Endothelial cell (in vitro differentiated cells): ENCODE measurements around the gene BORCS5. TPM values are rescaled to one million over a fixed set of nuclear protein-coding genes. Genes with fewer than 3 reads are reported as not detected.

ENCODE experiments used
- DNase-seq: peaks from one replicate; pipeline ENCODE4 v3.0.0; 2021; ENCODE audit warnings: low spot score
- H3K27ac Mint-ChIP-seq: one replicate; pipeline ENCODE4 v1.8.0; 2021; ENCODE audit warnings: mixed read lengths, inconsistent platforms; ENCODE audit not compliant: unreplicated experiment
- H3K27me3 Mint-ChIP-seq: one replicate; pipeline ENCODE4 v1.8.0; 2021; ENCODE audit warnings: mild to moderate bottlenecking, moderate library complexity, mixed read lengths, inconsistent platforms; ENCODE audit not compliant: unreplicated experiment
- H3K36me3 Mint-ChIP-seq: one replicate; pipeline ENCODE4 v1.8.0; 2021; ENCODE audit warnings: mild to moderate bottlenecking, low read depth, mixed read lengths, inconsistent platforms; ENCODE audit not compliant: unreplicated experiment
- H3K4me1 Mint-ChIP-seq: one replicate; pipeline ENCODE4 v1.8.0; 2021; ENCODE audit warnings: mild to moderate bottlenecking, mixed read lengths, inconsistent platforms; ENCODE audit not compliant: unreplicated experiment
- H3K4me3 Mint-ChIP-seq: one replicate; pipeline ENCODE4 v1.8.0; 2021; ENCODE audit warnings: mild to moderate bottlenecking, mixed read lengths, inconsistent platforms; ENCODE audit not compliant: unreplicated experiment
- H3K9me3 Mint-ChIP-seq: one replicate; pipeline ENCODE4 v1.8.0; 2021; ENCODE audit warnings: mixed read lengths, inconsistent platforms; ENCODE audit not compliant: unreplicated experiment
- total RNA-seq: library from RNA; stranded (reverse); fragmentation: NEBNext Ultra II Directional; extraction: Animal tissue kit (Norgen Biotek cat#: 25700); gene quantifications from one replicate; pipeline ENCODE4 v1.2.1, GENCODE V29; 2021; ENCODE audit not compliant: unreplicated experiment
- TF ChIP-seq, protein P1 (sequence below): fragments of 200-600 bp; sonication (generic); IDR thresholded peaks from one replicate; pipeline ENCODE4 v1.5.0; 2021; ENCODE audit warnings: antibody characterized with exemption; ENCODE audit not compliant: unreplicated experiment

Gene BORCS5
- total RNA-seq, 1 donor from 2014 or later: 10.4 TPM

DNA sequence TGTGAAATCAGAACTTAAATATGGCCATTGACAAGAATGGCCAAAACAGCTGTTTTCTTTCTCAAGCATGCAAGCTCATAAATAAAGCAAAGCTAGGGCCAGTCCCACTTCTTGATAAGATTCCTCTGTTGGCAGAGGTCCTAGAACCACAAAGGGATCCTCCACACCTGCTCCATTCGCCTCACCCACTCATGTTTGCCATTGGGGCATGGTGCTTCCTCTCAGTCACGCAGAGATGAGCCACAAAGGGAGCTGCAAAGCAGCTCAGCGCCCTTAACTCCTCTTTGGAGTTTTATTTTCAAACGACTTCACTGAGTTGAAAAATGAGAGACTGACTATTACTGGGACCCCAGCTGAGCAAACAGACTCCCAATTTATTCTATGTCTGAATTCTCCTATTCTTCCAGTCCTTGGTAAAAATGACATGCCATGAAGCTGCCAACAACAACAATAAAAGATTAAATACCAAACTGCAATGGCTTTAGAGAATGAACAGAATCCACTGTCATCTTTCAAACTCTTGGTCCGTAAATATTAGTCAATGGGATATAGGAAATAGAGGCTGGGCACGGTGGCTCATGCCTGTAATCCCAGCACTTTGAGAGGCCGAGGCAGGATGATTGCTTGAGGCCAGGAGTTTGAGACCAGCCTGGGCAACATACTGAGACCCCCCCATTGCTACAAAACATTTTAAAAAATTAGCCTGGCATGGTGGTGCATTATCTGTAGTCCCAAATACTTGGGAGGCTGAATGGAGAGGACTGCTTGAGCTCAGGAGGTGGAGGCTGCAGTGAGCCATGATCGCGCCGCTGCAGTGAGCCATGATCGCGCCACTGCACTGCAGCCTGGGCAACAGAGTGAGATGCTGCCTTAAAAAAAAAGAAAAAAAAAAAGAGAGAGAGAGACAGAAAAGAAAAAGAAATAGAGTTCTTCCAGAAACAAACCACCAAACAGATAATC, 23.2 kb upstream of the BORCS5 start:
- H3K27ac Mint-ChIP-seq: no peak overlapping the region
- H3K4me1 Mint-ChIP-seq: peaks cover 10% of the 10 kb centered on the region
- H3K9me3 Mint-ChIP-seq: no peaks in the 10 kb centered on the region
- peaks cover 12% of the 10 kb centered on the region for H3K36me3 Mint-ChIP-seq
- no peak overlapping the region for H3K4me3 Mint-ChIP-seq
- no peak for DNase-seq
- no peaks in the 10 kb centered on the region for H3K27me3 Mint-ChIP-seq
- TF ChIP-seq, protein P1, sequence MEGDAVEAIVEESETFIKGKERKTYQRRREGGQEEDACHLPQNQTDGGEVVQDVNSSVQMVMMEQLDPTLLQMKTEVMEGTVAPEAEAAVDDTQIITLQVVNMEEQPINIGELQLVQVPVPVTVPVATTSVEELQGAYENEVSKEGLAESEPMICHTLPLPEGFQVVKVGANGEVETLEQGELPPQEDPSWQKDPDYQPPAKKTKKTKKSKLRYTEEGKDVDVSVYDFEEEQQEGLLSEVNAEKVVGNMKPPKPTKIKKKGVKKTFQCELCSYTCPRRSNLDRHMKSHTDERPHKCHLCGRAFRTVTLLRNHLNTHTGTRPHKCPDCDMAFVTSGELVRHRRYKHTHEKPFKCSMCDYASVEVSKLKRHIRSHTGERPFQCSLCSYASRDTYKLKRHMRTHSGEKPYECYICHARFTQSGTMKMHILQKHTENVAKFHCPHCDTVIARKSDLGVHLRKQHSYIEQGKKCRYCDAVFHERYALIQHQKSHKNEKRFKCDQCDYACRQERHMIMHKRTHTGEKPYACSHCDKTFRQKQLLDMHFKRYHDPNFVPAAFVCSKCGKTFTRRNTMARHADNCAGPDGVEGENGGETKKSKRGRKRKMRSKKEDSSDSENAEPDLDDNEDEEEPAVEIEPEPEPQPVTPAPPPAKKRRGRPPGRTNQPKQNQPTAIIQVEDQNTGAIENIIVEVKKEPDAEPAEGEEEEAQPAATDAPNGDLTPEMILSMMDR: no peak

- TF ChIP-seq, protein P1: peak; percentile 93
- Mint-ChIP-seq H3K4me3 (no peak overlapping the region), H3K27ac (no peak overlapping the region), H3K9me3 (no peaks in the 10 kb centered on the region), H3K27me3 (peaks cover 2% of the 10 kb centered on the region), H3K4me1 (peaks cover 14% of the 10 kb centered on the region), H3K36me3 (peaks cover 12% of the 10 kb centered on the region)
- DNase-seq: peak; percentile 69
Observed at GRCh38 chr12:12334367-12335040, 22.4 kb upstream of the BORCS5 start.

DNA sequence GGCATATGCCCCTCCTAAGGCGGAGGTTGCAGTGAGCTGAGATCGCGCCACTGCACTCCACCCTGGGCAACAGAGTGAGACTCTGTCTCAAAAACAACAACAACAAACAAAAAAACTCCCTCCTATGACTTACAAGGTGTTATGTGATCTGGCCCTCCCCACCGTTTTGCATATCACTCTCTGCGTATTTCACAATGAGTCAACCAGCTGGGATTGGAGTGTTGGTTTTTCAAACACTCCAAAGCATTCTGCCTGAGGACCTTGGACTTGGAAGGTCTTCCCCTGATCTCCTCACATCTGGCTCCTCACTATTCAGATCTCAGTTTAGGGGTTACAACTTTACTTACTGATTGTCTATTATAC, 20.8 kb upstream of the BORCS5 start:
- Mint-ChIP-seq H3K27me3 (peaks cover 2% of the 10 kb centered on the region), H3K4me3 (no peak overlapping the region), H3K9me3 (no peaks in the 10 kb centered on the region), H3K4me1 (peaks cover 14% of the 10 kb centered on the region), H3K27ac (no peak overlapping the region), H3K36me3 (peaks cover 9% of the 10 kb centered on the region)
- no peak for DNase-seq
- TF ChIP-seq, protein P1: no peak

DNA sequence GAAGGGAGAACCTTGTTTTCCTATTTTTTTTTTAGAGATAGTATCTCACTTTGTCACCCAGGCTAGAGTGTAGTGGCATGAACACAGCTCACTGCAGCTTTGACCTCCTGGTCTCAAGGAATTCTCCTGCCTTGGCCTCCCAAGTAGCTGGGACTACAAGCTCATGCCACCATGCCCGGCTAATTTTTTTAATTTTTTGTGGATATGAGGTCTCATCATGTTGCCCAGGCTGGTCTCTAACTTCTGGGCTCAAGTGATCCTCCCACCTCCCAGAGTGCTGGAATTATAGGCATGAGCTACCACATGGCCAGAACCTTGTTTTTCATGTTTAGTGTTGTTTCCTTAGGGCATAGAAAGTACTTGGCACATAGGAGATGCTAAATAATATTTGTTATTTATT, 20.4 kb upstream of the BORCS5 start:
- TF ChIP-seq, protein P1: no peak
- Mint-ChIP-seq H3K4me3 (no peak overlapping the region), H3K4me1 (peaks cover 14% of the 10 kb centered on the region), H3K27me3 (peaks cover 2% of the 10 kb centered on the region), H3K27ac (no peak overlapping the region), H3K9me3 (no peaks in the 10 kb centered on the region), H3K36me3 (peaks cover 5% of the 10 kb centered on the region)
- DNase-seq: no peak
